HepG2 (cell line): ENCODE results near the gene METTL27. TPM values are rescaled to one million over a fixed set of nuclear protein-coding genes. Genes with fewer than 3 reads are reported as not detected.

ENCODE experiments used
- CEBPG ChIP-seq: IDR thresholded peaks from 2 replicates; pipeline ENCODE4 v1.6.1; 2016
- GATAD2A ChIP-seq: IDR thresholded peaks from 2 replicates; pipeline ENCODE4 v1.6.1; 2016
- GPN1 ChIP-seq: sonication (generic); formaldehyde crosslinking; IDR thresholded peaks from 2 replicates; pipeline ENCODE4 v1.5.1; 2020; ENCODE audit warnings: missing genetic modification reagents, borderline replicate concordance
- HIVEP1 ChIP-seq: sonication (generic); formaldehyde crosslinking; IDR thresholded peaks from 2 replicates; pipeline ENCODE4 v1.4.0; 2020; ENCODE audit warnings: mild to moderate bottlenecking, missing genetic modification reagents
- HMG20B ChIP-seq: conservative IDR thresholded peaks from 2 replicates; pipeline ENCODE4 v1.6.1; 2016; ENCODE audit warnings: missing genetic modification reagents, missing compliant biosample characterization
- HNRNPK ChIP-seq: fragments of 200-400 bp; formaldehyde crosslinking; IDR thresholded peaks from 2 replicates; pipeline ENCODE4 v1.6.1; 2018; ENCODE audit warnings: low read length, low read depth, moderate library complexity, mild to moderate bottlenecking; ENCODE audit not compliant: poor library complexity, severe bottlenecking
- KDM2A ChIP-seq: sonication (generic); formaldehyde crosslinking; IDR thresholded peaks from 2 replicates; pipeline ENCODE4 v1.4.0; 2020; ENCODE audit warnings: low read depth, missing genetic modification reagents, borderline replicate concordance
- KDM5B ChIP-seq: sonication (generic); formaldehyde crosslinking; IDR thresholded peaks from 2 replicates; pipeline ENCODE4 v1.4.0; 2020; ENCODE audit warnings: missing genetic modification reagents, mild to moderate bottlenecking, borderline replicate concordance
- KLF11 ChIP-seq: IDR thresholded peaks from 2 replicates; pipeline ENCODE4 v1.6.1; 2016; ENCODE audit warnings: missing compliant biosample characterization
- MED8 ChIP-seq: sonication (generic); formaldehyde crosslinking; IDR thresholded peaks from 2 replicates; pipeline ENCODE4 v1.8.1; 2023; ENCODE audit warnings: mild to moderate bottlenecking, missing genetic modification reagents; ENCODE audit not compliant: insufficient replicate concordance
- NCOA5 ChIP-seq: sonication (generic); formaldehyde crosslinking; IDR thresholded peaks from 2 replicates; pipeline ENCODE4 v1.4.0; 2020; ENCODE audit warnings: missing genetic modification reagents
- NFRKB ChIP-seq: fragments of 450-650 bp; IDR thresholded peaks from 2 replicates; pipeline ENCODE4 v1.6.1; 2017
- NPAS2 ChIP-seq: sonication (generic); formaldehyde crosslinking; IDR thresholded peaks from 2 replicates; pipeline ENCODE4 v1.8.0; 2022; ENCODE audit warnings: mild to moderate bottlenecking, missing genetic modification reagents, borderline replicate concordance
- RXRA ChIP-seq: sonication (generic); formaldehyde crosslinking; IDR thresholded peaks from 2 replicates; pipeline ENCODE4 v1.5.1; 2020; ENCODE audit warnings: missing genetic modification reagents
- TAF15 ChIP-seq: fragments of 200-400 bp; formaldehyde crosslinking; IDR thresholded peaks from one replicate; pipeline ENCODE4 v1.6.1; 2018; ENCODE audit warnings: mild to moderate bottlenecking, low read depth, low read length; ENCODE audit not compliant: poor library complexity, severe bottlenecking
- TBL1XR1 ChIP-seq: fragments of 150-350 bp; IDR thresholded peaks from 2 replicates; pipeline ENCODE4 v1.6.1; 2014; ENCODE audit warnings: borderline replicate concordance, low read length; ENCODE audit not compliant: partially characterized antibody
- TMF1 ChIP-seq: sonication (generic); formaldehyde crosslinking; IDR thresholded peaks from 2 replicates; pipeline ENCODE4 v1.8.1; 2022; ENCODE audit warnings: low read depth, missing genetic modification reagents
- ZBTB8A ChIP-seq: sonication (generic); formaldehyde crosslinking; IDR thresholded peaks from 2 replicates; pipeline ENCODE4 v1.4.0; 2020; ENCODE audit warnings: mild to moderate bottlenecking, low read depth, missing genetic modification reagents, borderline replicate concordance
- ZFP36 ChIP-seq: fragments of 150-350 bp; IDR thresholded peaks from 2 replicates; pipeline ENCODE4 v1.6.1; 2018; ENCODE audit warnings: borderline replicate concordance, low read length, low read depth; ENCODE audit not compliant: partially characterized antibody
- ZFP36L2 ChIP-seq: sonication (generic); formaldehyde crosslinking; IDR thresholded peaks from 2 replicates; pipeline ENCODE4 v1.4.0; 2020; ENCODE audit warnings: missing genetic modification reagents
- ZNF34 ChIP-seq: sonication (generic); formaldehyde crosslinking; IDR thresholded peaks from 2 replicates; pipeline ENCODE4 v1.4.0; 2020; ENCODE audit warnings: mild to moderate bottlenecking, missing genetic modification reagents, borderline replicate concordance
- ZNF605 ChIP-seq: sonication (generic); formaldehyde crosslinking; IDR thresholded peaks from 2 replicates; pipeline ENCODE4 v1.8.0; 2022; ENCODE audit warnings: mild to moderate bottlenecking, missing genetic modification reagents
- ZNF629 ChIP-seq: sonication (generic); formaldehyde crosslinking; conservative IDR thresholded peaks from 2 replicates; pipeline ENCODE4 v1.5.0; 2020; ENCODE audit warnings: missing genetic modification reagents
- ZNF782 ChIP-seq: sonication (generic); formaldehyde crosslinking; IDR thresholded peaks from 2 replicates; pipeline ENCODE4 v1.4.0; 2020; ENCODE audit warnings: missing genetic modification reagents, mild to moderate bottlenecking, borderline replicate concordance
- ZSCAN31 ChIP-seq: sonication (generic); formaldehyde crosslinking; IDR thresholded peaks from 2 replicates; pipeline ENCODE4 v1.5.0; 2020; ENCODE audit warnings: low read depth, mild to moderate bottlenecking, missing genetic modification reagents
- polyA plus RNA-seq, 8 experiments: library from polyadenylated mRNA; depleted of rRNA in 3 of 8; stranded (reverse) in 7 of 8; unstranded in 1 of 8; fragments of >200 nt; fragmentation: Illumina TruSeq in 4 of 8; extraction: Trizol in 4 of 8; gene quantifications; 2 replicates each; pipeline versions ENCODE4 v1.2.1 to v1.2.3, GENCODE V29; 2011 to 2016; ENCODE audit warnings: low read depth in 4 of 8, missing spikeins in 1 of 8, mixed read lengths in 1 of 8; ENCODE audit not compliant: insufficient read depth in 1 of 8
- total RNA-seq, 5 experiments: library from RNA; depleted of rRNA; stranded (reverse); fragments of >200 nt; fragmentation: Illumina TruSeq; extraction: Trizol; gene quantifications; 2 replicates each; pipeline ENCODE4 v1.2.3, GENCODE V29; 2016; ENCODE audit warnings: low read depth in 1 of 5
- TF ChIP-seq, protein P1 (sequence below): sonication (generic); formaldehyde crosslinking; IDR thresholded peaks from 2 replicates; pipeline ENCODE4 v1.4.0; 2020; ENCODE audit warnings: low read depth, mild to moderate bottlenecking, missing genetic modification reagents
- TF ChIP-seq, protein P2 (sequence below): sonication (generic); formaldehyde crosslinking; IDR thresholded peaks from 2 replicates; pipeline ENCODE4 v1.5.0; 2020; ENCODE audit warnings: mild to moderate bottlenecking, missing genetic modification reagents, moderate library complexity
- TF ChIP-seq, protein P3 (sequence below): sonication (generic); formaldehyde crosslinking; IDR thresholded peaks from 2 replicates; pipeline ENCODE4 v1.8.0; 2022; ENCODE audit warnings: mild to moderate bottlenecking, missing genetic modification reagents, borderline replicate concordance
- TF ChIP-seq, protein P4 (sequence below): sonication (generic); formaldehyde crosslinking; IDR thresholded peaks from 2 replicates; pipeline ENCODE4 v1.4.0; 2020; ENCODE audit warnings: mild to moderate bottlenecking, low read depth, missing genetic modification reagents

The METTL27 gene
- total and polyA plus RNA-seq, 2 of the 13 experiments (the other 11 are each of a cell fraction or from before 2014, with no cell fraction given), result 2.0 to 3.0 TPM

DNA sequence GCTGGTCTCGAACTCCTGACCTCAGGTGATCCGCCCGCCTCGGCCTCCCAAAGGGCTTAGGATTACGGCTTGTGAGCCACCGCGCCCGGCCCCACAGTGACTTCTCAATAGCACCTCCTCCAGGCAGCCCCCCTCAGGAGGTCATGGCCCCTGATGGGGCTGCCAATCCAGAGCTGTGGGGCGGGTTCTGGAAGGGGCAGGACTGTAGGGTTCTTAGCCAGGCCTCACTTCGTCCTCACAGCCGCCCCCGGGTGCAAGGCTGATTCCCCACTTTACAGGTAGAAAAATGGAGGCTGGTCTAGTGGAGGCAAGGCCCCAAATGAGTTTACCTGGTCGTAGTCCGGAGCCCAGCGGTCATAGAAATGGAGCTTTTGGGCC lies 638 bp downstream of the METTL27 start (continued):
- TF ChIP-seq HIVEP1 (CRISPR knock-in tag) (no peak), ZNF34 (CRISPR knock-in tag) (no peak), KDM5B (CRISPR knock-in tag) (peak; percentile 8; the same call in 1 of the 2 replicates), KLF11 (CRISPR knock-in tag) (no peak), ZSCAN31 (CRISPR knock-in tag) (no peak), ZNF629 (CRISPR knock-in tag) (peak; percentile 65; the same call in 1 of the 2 replicates), TMF1 (no peak), ZBTB8A (no peak), CEBPG (CRISPR knock-in tag) (no peak), NPAS2 (CRISPR knock-in tag) (no peak), TAF15 (no peak), ZFP36L2 (CRISPR knock-in tag) (no peak), NFRKB (no peak), ZFP36 (no peak), ZNF605 (CRISPR knock-in tag) (no peak), HMG20B (CRISPR knock-in tag) (no peak), KDM2A (CRISPR knock-in tag) (0 out of 2 replicates have a peak, but pooled peaks have one; percentile 3), RXRA (CRISPR knock-in tag) (peak; percentile 48; the same call in 1 of the 2 replicates), TBL1XR1 (no peak), GPN1 (CRISPR knock-in tag) (no peak), NCOA5 (CRISPR knock-in tag) (no peak), MED8 (CRISPR knock-in tag) (no peak), ZNF782 (no peak), GATAD2A (CRISPR knock-in tag) (no peak), HNRNPK (no peak)
- TF ChIP-seq, protein P1, sequence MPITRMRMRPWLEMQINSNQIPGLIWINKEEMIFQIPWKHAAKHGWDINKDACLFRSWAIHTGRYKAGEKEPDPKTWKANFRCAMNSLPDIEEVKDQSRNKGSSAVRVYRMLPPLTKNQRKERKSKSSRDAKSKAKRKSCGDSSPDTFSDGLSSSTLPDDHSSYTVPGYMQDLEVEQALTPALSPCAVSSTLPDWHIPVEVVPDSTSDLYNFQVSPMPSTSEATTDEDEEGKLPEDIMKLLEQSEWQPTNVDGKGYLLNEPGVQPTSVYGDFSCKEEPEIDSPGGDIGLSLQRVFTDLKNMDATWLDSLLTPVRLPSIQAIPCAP (CRISPR knock-in tag), result no peak
- TF ChIP-seq, protein P2, sequence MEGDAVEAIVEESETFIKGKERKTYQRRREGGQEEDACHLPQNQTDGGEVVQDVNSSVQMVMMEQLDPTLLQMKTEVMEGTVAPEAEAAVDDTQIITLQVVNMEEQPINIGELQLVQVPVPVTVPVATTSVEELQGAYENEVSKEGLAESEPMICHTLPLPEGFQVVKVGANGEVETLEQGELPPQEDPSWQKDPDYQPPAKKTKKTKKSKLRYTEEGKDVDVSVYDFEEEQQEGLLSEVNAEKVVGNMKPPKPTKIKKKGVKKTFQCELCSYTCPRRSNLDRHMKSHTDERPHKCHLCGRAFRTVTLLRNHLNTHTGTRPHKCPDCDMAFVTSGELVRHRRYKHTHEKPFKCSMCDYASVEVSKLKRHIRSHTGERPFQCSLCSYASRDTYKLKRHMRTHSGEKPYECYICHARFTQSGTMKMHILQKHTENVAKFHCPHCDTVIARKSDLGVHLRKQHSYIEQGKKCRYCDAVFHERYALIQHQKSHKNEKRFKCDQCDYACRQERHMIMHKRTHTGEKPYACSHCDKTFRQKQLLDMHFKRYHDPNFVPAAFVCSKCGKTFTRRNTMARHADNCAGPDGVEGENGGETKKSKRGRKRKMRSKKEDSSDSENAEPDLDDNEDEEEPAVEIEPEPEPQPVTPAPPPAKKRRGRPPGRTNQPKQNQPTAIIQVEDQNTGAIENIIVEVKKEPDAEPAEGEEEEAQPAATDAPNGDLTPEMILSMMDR (CRISPR knock-in tag), result peak; percentile 18; the same call in 1 of the 2 replicates
- TF ChIP-seq, protein P3, sequence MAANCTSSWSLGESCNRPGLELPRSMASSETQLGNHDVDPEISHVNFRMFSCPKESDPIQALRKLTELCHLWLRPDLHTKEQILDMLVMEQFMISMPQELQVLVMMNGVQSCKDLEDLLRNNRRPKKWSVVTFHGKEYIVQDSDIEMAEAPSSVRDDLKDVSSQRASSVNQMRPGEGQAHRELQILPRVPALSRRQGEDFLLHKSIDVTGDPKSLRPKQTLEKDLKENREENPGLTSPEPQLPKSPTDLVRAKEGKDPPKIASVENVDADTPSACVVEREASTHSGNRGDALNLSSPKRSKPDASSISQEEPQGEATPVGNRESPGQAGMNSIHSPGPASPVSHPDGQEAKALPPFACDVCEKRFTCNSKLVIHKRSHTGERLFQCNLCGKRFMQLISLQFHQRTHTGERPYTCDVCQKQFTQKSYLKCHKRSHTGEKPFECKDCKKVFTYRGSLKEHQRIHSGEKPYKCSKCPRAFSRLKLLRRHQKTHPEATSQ, result no peak
- TF ChIP-seq, protein P4, sequence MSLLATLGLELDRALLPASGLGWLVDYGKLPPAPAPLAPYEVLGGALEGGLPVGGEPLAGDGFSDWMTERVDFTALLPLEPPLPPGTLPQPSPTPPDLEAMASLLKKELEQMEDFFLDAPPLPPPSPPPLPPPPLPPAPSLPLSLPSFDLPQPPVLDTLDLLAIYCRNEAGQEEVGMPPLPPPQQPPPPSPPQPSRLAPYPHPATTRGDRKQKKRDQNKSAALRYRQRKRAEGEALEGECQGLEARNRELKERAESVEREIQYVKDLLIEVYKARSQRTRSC (CRISPR knock-in tag), result no peak
